ENCODE results near the gene IL7R. TPM values are rescaled to one million over a fixed set of nuclear protein-coding genes. Genes with fewer than 3 reads are reported as not detected.
"Not testable (repeated sequence)": the region's sequence is repeated elsewhere in the genome, so short reads cannot be mapped to it uniquely, and the experiment has no call there.

Gene IL7R
- total and polyA plus RNA-seq, 2 experiments from 2014 or later = 0.47 to 1.1 TPM

DNA sequence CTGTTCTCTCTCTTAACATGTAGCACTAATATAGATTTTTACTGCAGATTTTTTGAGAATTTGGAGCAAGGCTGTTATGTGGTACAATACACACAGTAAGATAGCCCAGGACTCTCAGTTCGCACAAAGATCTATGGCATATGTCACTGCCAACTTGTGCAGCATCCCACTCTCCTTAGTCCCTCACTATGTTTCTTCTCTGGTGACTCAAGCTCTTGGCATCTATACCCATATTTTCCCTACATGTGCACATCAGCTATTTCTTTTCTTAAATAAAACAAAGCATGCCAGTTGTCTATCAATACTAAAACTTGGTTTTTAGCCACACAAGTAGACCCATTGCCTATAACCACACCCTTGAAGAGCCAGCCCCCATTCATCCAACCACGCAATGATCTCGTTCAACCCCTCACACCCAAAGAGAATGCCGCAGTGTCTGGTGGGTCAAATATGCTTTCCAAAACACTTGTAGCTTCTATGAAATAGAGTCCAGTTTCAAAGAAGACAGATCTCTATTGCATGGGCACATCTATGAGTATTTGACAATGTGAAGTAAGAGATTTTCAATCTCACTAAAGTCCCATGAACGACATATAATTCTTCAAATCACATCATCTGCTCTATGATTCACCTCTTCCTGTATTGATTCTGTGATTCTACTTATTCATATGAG, 18.2 kb upstream of the IL7R start:
- H2AFZ ChIP-seq = no peak overlapping the region
- WGBS (ENCODE audit: low lambda C conversion rate, missing lambda C conversion rate) = 92% methylated on average over 5 of the region's 5 CpGs
- DNase-seq (ENCODE audit: low spot score) = no peak
- no peak overlapping the region for H3K4me2 ChIP-seq
- H3K27ac ChIP-seq = no peak overlapping the region
- no peak overlapping the region for H3K4me3 ChIP-seq
- H4K20me1 ChIP-seq (ENCODE audit: insufficient read depth, poor library complexity, severe bottlenecking) = no peaks in the 10 kb centered on the region
- no peaks in the 10 kb centered on the region for H3K4me1 ChIP-seq (ENCODE audit: insufficient read depth)
- no peaks in the 10 kb centered on the region for H3K9me2 ChIP-seq (replicated peaks; ENCODE audit: insufficient read depth)
- H3K36me3 ChIP-seq (replicated peaks; ENCODE audit: insufficient read depth, low read depth) = no peaks in the 10 kb centered on the region
- H3K27me3 ChIP-seq = peaks cover 3% of the 10 kb centered on the region
- peaks cover 5% of the 10 kb centered on the region for H3K9me3 ChIP-seq (ENCODE audit: low read depth)
- TF ChIP-seq EZH2 (IDR thresholded peaks at IDR 0.05; ENCODE audit: borderline replicate concordance) (no peak), EZH2phosphoT487 (IDR thresholded peaks at IDR 0.05; ENCODE audit: low read depth, severe bottlenecking, unreplicated experiment) (no peak)
- TF ChIP-seq, protein P1, sequence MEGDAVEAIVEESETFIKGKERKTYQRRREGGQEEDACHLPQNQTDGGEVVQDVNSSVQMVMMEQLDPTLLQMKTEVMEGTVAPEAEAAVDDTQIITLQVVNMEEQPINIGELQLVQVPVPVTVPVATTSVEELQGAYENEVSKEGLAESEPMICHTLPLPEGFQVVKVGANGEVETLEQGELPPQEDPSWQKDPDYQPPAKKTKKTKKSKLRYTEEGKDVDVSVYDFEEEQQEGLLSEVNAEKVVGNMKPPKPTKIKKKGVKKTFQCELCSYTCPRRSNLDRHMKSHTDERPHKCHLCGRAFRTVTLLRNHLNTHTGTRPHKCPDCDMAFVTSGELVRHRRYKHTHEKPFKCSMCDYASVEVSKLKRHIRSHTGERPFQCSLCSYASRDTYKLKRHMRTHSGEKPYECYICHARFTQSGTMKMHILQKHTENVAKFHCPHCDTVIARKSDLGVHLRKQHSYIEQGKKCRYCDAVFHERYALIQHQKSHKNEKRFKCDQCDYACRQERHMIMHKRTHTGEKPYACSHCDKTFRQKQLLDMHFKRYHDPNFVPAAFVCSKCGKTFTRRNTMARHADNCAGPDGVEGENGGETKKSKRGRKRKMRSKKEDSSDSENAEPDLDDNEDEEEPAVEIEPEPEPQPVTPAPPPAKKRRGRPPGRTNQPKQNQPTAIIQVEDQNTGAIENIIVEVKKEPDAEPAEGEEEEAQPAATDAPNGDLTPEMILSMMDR (IDR thresholded peaks at IDR 0.05; ENCODE audit: poor library complexity) = no peak
- H3K79me2 ChIP-seq = no peaks in the 10 kb centered on the region

DNA sequence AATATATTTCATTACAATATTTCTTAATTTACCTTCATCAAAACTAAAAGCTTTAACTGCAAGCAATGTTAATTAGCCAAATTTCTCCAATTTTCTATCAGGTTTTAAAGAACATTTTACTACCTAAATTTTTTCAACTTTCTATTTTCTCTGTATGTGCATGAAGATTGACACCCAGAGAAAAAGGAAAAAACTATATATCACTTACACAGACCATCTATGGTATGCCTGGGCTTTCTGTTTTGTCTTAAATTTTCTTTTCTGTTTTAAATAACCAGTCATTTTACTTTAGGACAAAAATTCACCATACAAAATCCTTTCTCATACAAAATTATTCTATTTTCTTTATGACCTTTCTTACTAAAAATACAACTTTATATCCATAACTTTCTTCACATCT, 13.8 kb upstream of the IL7R start:
- DNase-seq (ENCODE audit: low spot score) = no peak
- no peaks in the 10 kb centered on the region for H3K27me3 ChIP-seq
- no peaks in the 10 kb centered on the region for H3K4me1 ChIP-seq (ENCODE audit: insufficient read depth)
- H3K9me2 ChIP-seq (replicated peaks; ENCODE audit: insufficient read depth) = no peaks in the 10 kb centered on the region
- no peaks in the 10 kb centered on the region for H4K20me1 ChIP-seq (ENCODE audit: insufficient read depth, poor library complexity, severe bottlenecking)
- no peak overlapping the region for H3K4me2 ChIP-seq
- H3K36me3 ChIP-seq (replicated peaks; ENCODE audit: insufficient read depth, low read depth) = no peaks in the 10 kb centered on the region
- no peak overlapping the region for H2AFZ ChIP-seq
- no peak overlapping the region for H3K4me3 ChIP-seq
- H3K27ac ChIP-seq = no peak overlapping the region
- peaks cover 5% of the 10 kb centered on the region for H3K9me3 ChIP-seq (ENCODE audit: low read depth)
- TF ChIP-seq, protein P1 (IDR thresholded peaks at IDR 0.05; ENCODE audit: poor library complexity) = no peak
- TF ChIP-seq EZH2 (IDR thresholded peaks at IDR 0.05; ENCODE audit: borderline replicate concordance) (no peak), EZH2phosphoT487 (IDR thresholded peaks at IDR 0.05; ENCODE audit: low read depth, severe bottlenecking, unreplicated experiment) (no peak)
- H3K79me2 ChIP-seq = no peaks in the 10 kb centered on the region

DNA sequence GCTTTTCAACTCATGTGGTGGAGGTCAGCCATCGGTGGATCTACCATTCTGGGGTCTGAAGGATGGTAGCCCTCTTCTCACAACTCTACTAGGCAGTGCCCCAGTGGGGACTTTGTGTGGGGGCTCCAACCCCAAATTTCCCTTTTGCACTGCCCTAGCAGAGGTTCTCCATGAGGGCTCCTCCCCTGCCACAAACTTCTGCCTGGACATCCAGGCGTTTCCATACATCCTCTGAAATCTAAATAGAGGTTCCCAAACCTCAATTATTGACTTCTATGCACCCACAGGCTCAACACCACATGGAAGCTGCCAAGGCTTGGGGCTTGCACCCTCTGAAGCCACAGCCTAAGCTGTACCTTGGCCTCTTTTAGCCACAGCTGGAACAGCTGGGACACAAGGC, 11.2 kb upstream of the IL7R start:
- 70% methylated on average over 2 of the region's 2 CpGs for WGBS (ENCODE audit: low lambda C conversion rate, missing lambda C conversion rate)

DNA sequence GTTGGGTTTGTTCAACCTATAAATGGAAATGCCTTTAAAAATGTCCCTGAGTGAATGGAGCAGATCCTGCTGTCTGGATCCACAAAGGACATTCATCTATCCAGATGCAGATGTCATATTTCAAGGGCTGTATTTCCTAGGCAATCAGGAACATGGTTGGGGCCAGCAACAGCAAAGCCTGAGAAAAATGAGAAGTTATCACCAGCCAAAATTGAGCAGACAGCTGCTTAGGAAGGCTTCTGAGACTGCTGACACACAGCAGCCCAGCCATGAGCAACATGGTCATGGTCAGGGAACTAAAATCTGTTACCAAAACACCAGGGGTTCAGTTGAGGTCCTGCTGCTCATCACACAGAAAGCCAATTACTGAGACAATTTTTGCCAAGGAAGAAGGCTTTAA, 9.2 kb upstream of the IL7R start:
- no peak for DNase-seq (ENCODE audit: low spot score)
- no peaks in the 10 kb centered on the region for H3K4me1 ChIP-seq (ENCODE audit: insufficient read depth)
- H4K20me1 ChIP-seq (ENCODE audit: insufficient read depth, poor library complexity, severe bottlenecking) = no peaks in the 10 kb centered on the region
- H3K36me3 ChIP-seq (replicated peaks; ENCODE audit: insufficient read depth, low read depth) = no peaks in the 10 kb centered on the region
- peaks cover 4% of the 10 kb centered on the region for H3K9me3 ChIP-seq (ENCODE audit: low read depth)
- H3K79me2 ChIP-seq = no peaks in the 10 kb centered on the region
- no peak overlapping the region for H3K4me3 ChIP-seq
- H3K27me3 ChIP-seq = no peaks in the 10 kb centered on the region
- no peak for TF ChIP-seq EZH2phosphoT487 (IDR thresholded peaks at IDR 0.05; ENCODE audit: low read depth, severe bottlenecking, unreplicated experiment)
- TF ChIP-seq, protein P1 (IDR thresholded peaks at IDR 0.05; ENCODE audit: poor library complexity) = no peak
- no peak for TF ChIP-seq EZH2 (IDR thresholded peaks at IDR 0.05; ENCODE audit: borderline replicate concordance)
- H3K27ac ChIP-seq = no peak overlapping the region
- no peak overlapping the region for H3K4me2 ChIP-seq
- no peaks in the 10 kb centered on the region for H3K9me2 ChIP-seq (replicated peaks; ENCODE audit: insufficient read depth)
- no peak overlapping the region for H2AFZ ChIP-seq

More for the DNA sequence above, 11.2 kb upstream of the IL7R start:
- not testable (repeated sequence) for H3K27ac ChIP-seq; H3K9me2 ChIP-seq (replicated peaks; ENCODE audit: insufficient read depth); H4K20me1 ChIP-seq (ENCODE audit: insufficient read depth, poor library complexity, severe bottlenecking); H3K4me2 ChIP-seq; H3K27me3 ChIP-seq; H3K36me3 ChIP-seq (replicated peaks; ENCODE audit: insufficient read depth, low read depth); H3K4me3 ChIP-seq; DNase-seq (ENCODE audit: low spot score); H2AFZ ChIP-seq; H3K4me1 ChIP-seq (ENCODE audit: insufficient read depth); H3K79me2 ChIP-seq; H3K9me3 ChIP-seq (ENCODE audit: low read depth)

Measured in hepatocyte (in vitro differentiated cells).